ENCODE data around the gene SKAP1. TPM values are rescaled to one million over a fixed set of nuclear protein-coding genes. Genes with fewer than 3 reads are reported as not detected.

SKAP1 gene
- polyA plus RNA-seq, 3 donors: 0.13 to 1.0 (median 0.52) TPM

DNA sequence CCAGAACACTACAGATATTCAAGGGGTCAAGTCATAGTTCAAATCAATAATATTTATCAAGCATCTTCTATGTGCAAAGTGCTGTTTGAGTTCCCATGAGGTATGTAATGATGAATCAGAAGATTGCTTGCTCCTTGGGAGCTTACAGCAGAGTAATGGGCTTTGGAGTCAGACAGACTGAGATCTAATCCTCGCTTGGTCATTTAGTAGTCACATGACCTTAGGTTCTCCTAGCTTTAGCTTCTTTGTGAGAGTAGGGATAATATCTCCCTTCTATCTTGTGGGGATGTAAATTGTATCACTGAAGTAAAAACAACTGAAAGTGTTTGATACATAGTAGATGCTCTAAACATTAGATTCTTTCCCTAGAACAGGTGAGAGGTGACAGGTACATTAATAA, 292.4 kb downstream of the SKAP1 start:
- Mint-ChIP-seq H3K4me1 (peaks cover 17% of the 10 kb centered on the region), H3K36me3 (no peaks in the 10 kb centered on the region), H3K27me3 (ENCODE audit: low read depth in 3 of 3) (peaks cover 2 to 4% (median 2%) of the 10 kb centered on the region in 3 donors), H3K4me3 (no peak overlapping the region), H3K27ac (peak overlapping the region in 1 of 7 donors; percentile 44), H3K9me3 (no peaks in the 10 kb centered on the region)
- Histone ChIP-seq H3K36me3 (replicated peaks in 1 of 2; ENCODE audit: control insufficient read depth in 1 of 2, insufficient read depth in 2 of 2, low read length in 2 of 2) (no peaks in the 10 kb centered on the region), H3K27ac (ENCODE audit: low read depth in 1 of 2, low read length in 2 of 2) (no peak overlapping the region), H3K9ac (ENCODE audit: insufficient read depth, low read length, poor library complexity, severe bottlenecking) (no peak overlapping the region), H2AFZ (ENCODE audit: insufficient read depth, low read depth, low read length, poor library complexity, severe bottlenecking) (no peak overlapping the region), H3K27me3 (ENCODE audit: control insufficient read depth in 2 of 2, insufficient read depth in 2 of 2, low read length in 2 of 2) (no peaks in the 10 kb centered on the region), H3K79me2 (ENCODE audit: insufficient read depth, low read length) (no peaks in the 10 kb centered on the region), H4K20me1 (ENCODE audit: insufficient read depth, low read length) (no peaks in the 10 kb centered on the region), H3K4me3 (replicated peaks in 1 of 3; ENCODE audit: low read depth in 2 of 3, low read length in 3 of 3) (no peak overlapping the region), H3K4me1 (ENCODE audit: control insufficient read depth in 1 of 2, insufficient read depth in 2 of 2, low read length in 2 of 2) (peaks cover 22 to 25% of the 10 kb centered on the region in 2 donors), H3K9me3 (replicated peaks in 1 of 2; ENCODE audit: control insufficient read depth in 1 of 2, insufficient read depth in 1 of 2, low read length in 2 of 2) (no peaks in the 10 kb centered on the region), H3K4me2 (replicated peaks; ENCODE audit: extremely low read depth, low read length, poor library complexity, severe bottlenecking) (no peak overlapping the region)
- no CpG with 5 or more reads among the region's 1 CpG for WGBS (ENCODE audit: insufficient coverage)
- intact Hi-C loops (cut with micrococcal nuclease): loop anchor here in 1 of 2 donors (10.0 kb wide), 1 partner anchor 53 kb away; no protein-coding TSS in a partner anchor
- no peak for DNase-seq
- TF ChIP-seq, protein P1, sequence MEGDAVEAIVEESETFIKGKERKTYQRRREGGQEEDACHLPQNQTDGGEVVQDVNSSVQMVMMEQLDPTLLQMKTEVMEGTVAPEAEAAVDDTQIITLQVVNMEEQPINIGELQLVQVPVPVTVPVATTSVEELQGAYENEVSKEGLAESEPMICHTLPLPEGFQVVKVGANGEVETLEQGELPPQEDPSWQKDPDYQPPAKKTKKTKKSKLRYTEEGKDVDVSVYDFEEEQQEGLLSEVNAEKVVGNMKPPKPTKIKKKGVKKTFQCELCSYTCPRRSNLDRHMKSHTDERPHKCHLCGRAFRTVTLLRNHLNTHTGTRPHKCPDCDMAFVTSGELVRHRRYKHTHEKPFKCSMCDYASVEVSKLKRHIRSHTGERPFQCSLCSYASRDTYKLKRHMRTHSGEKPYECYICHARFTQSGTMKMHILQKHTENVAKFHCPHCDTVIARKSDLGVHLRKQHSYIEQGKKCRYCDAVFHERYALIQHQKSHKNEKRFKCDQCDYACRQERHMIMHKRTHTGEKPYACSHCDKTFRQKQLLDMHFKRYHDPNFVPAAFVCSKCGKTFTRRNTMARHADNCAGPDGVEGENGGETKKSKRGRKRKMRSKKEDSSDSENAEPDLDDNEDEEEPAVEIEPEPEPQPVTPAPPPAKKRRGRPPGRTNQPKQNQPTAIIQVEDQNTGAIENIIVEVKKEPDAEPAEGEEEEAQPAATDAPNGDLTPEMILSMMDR (IDR thresholded peaks at IDR 0.05): no peak

DNA sequence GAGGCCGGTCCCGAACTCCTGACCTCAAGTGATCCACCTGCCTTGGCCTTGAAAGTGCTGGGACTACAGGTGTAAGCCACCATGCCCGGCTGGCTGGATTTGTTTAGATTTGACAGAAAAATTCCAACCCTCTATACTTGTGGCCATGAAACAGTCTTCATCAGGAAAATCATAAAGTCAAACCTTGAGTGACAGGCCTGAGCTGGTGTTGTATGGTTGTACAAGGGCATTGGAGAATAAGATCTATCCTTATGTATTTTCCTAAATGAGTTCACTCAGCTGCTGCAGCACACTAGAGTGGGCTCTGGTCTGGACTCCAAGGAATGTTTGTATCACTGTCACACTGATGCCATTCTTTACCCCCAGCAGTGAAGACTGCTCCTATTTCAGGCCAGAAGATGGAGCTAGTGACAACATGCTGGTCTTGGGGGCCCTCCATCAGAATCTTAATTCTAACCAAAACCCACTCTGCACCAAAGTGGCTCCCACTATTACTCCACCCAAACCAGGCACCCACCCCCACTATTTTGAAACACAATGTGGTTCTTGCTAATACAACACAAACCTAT, 295.0 kb downstream of the SKAP1 start:
- H3K9me3 Mint-ChIP-seq: no peaks in the 10 kb centered on the region
- no peaks in the 10 kb centered on the region for H3K36me3 Mint-ChIP-seq
- no peak for DNase-seq
- no peak overlapping the region for H3K27ac ChIP-seq (ENCODE audit: low read depth in 1 of 2, low read length in 2 of 2)
- H4K20me1 ChIP-seq (ENCODE audit: insufficient read depth, low read length): no peaks in the 10 kb centered on the region
- peaks cover 10% of the 10 kb centered on the region in 2 donors for H3K4me1 ChIP-seq (ENCODE audit: control insufficient read depth in 1 of 2, insufficient read depth in 2 of 2, low read length in 2 of 2)
- TF ChIP-seq, protein P1 (IDR thresholded peaks at IDR 0.05): no peak
- H3K9ac ChIP-seq (ENCODE audit: insufficient read depth, low read length, poor library complexity, severe bottlenecking): no peak overlapping the region
- H3K36me3 ChIP-seq (replicated peaks in 1 of 2; ENCODE audit: control insufficient read depth in 1 of 2, insufficient read depth in 2 of 2, low read length in 2 of 2): no peaks in the 10 kb centered on the region
- no peak overlapping the region for H3K4me3 ChIP-seq (replicated peaks in 1 of 3; ENCODE audit: low read depth in 2 of 3, low read length in 3 of 3)
- H3K27me3 ChIP-seq (ENCODE audit: control insufficient read depth in 2 of 2, insufficient read depth in 2 of 2, low read length in 2 of 2): no peaks in the 10 kb centered on the region
- H3K27ac Mint-ChIP-seq: no peak overlapping the region
- no peaks in the 10 kb centered on the region for H3K79me2 ChIP-seq (ENCODE audit: insufficient read depth, low read length)
- intact Hi-C loops (cut with micrococcal nuclease): loop anchor here in 1 of 2 donors (10.0 kb wide), 1 partner anchor 50 kb away; no protein-coding TSS in a partner anchor
- H3K4me1 Mint-ChIP-seq: peaks cover 5% of the 10 kb centered on the region
- H3K4me2 ChIP-seq (replicated peaks; ENCODE audit: extremely low read depth, low read length, poor library complexity, severe bottlenecking): no peak overlapping the region
- WGBS (ENCODE audit: insufficient coverage): no CpG with 5 or more reads among the region's 3 CpGs
- peaks cover 0 to 8% (median 3%) of the 10 kb centered on the region in 3 donors for H3K27me3 Mint-ChIP-seq (ENCODE audit: low read depth in 3 of 3)
- H2AFZ ChIP-seq (ENCODE audit: insufficient read depth, low read depth, low read length, poor library complexity, severe bottlenecking): no peak overlapping the region
- no peaks in the 10 kb centered on the region for H3K9me3 ChIP-seq (replicated peaks in 1 of 2; ENCODE audit: control insufficient read depth in 1 of 2, insufficient read depth in 1 of 2, low read length in 2 of 2)
- H3K4me3 Mint-ChIP-seq: no peak overlapping the region
